Psoas muscle (tissue), 8 donors: ENCODE data around the gene NATD1. TPM values are rescaled to one million over a fixed set of nuclear protein-coding genes. Genes with fewer than 3 reads are reported as not detected.
A peak's percentile ranks its signal among the peaks of the same experiment; 100 is the strongest.

Experiments
- ATAC-seq, 4 donors: fragments of 200-7000 bp; cut with Tn5 transposase; one replicate each; pipeline ENCODE4 v1.9.1; 2020; ENCODE audit warnings: moderate library complexity in 3 of 4, mild to moderate bottlenecking in 2 of 4
- DNase-seq, 2 donors: peaks; one replicate each; pipeline ENCODE4 v3.0.0-alpha.2; 2020
- H3K27ac ChIP-seq: fragments of 200-600 bp; one replicate; pipeline ENCODE4 v1.8.0; 2022
- H3K27me3 ChIP-seq, 3 donors: fragments of 200-600 bp in 1 of 3; one replicate each; pipeline versions ENCODE4 v1.6.1 to v1.8.0; 2013 to 2022; ENCODE audit warnings: low read length in 2 of 3, mild to moderate bottlenecking in 2 of 3, moderate library complexity in 1 of 3; ENCODE audit not compliant: insufficient read depth in 3 of 3
- H3K36me3 ChIP-seq, 2 donors: fragments of 200-600 bp in 1 of 2; one replicate each; pipeline versions ENCODE4 v1.6.1 to v1.8.0; 2013 to 2022; ENCODE audit warnings: low read depth in 1 of 2, mild to moderate bottlenecking in 1 of 2, moderate library complexity in 1 of 2; ENCODE audit not compliant: insufficient read depth in 1 of 2
- H3K4me1 ChIP-seq: fragments of 200-600 bp; one replicate; pipeline ENCODE4 v1.8.0; 2022
- H3K4me3 ChIP-seq: fragments of 200-600 bp; one replicate; pipeline ENCODE4 v1.8.0; 2022; ENCODE audit warnings: mild to moderate bottlenecking
- H3K9me3 ChIP-seq: fragments of 200-600 bp; one replicate; pipeline ENCODE4 v1.8.0; 2022
- WGBS, 3 donors: extraction: QIAGEN DNeasy Blood & Tissue Kit; methylation state at CpG; one replicate each; pipeline versions ENCODE4 v1.1.6 to v1.1.7; 2013; 5-methylcytosine and 5-hydroxymethylcytosine counted together
- intact Hi-C, 2 donors: fragments of 100-400 bp; cut with DNase I; formaldehyde crosslinking; loops; one replicate each; pipeline versions ENCODE4 v1.11.0 to v1.14.2; 2022
- polyA plus RNA-seq, 3 donors: library from polyadenylated mRNA; stranded (reverse); fragments of 200-250 nt; gene quantifications; one replicate each; pipeline ENCODE4 v1.2.3, GENCODE V29; 2013
- total RNA-seq, 4 donors: library from RNA; stranded (reverse); fragmentation: NEBNext Ultra II Directional in 2 of 4; extraction: Animal tissue kit (Norgen Biotek cat#: 25700) in 2 of 4; gene quantifications; one replicate each; pipeline versions ENCODE4 v1.2.1 to v1.2.4, GENCODE V29; 2021 to 2023
- TF ChIP-seq, protein P1 (sequence below): fragments of 200-600 bp; IDR thresholded peaks from one replicate; pipeline ENCODE4 v1.8.0; 2022; ENCODE audit warnings: antibody characterized with exemption
- donor health status: healthy with polysubstance abuse.
- donor health status: DM: no; HTN: no; CAD: no; lungs with moderate emphysema.
- donor health status: Bipolar disorder and iron deficiency.
- donor health status: healthy.
- donor health status: DM: yes; HTN: yes; CAD: no.
- donor health status: DM: no; HTN: no; CAD: no.
- donor health status: DM: no; HTN: no; CAD: no.
- donor health status: DM: yes; HTN: yes; CAD: no.

Gene NATD1
- total and polyA plus RNA-seq, 7 donors: 4.7 to 48.0 (median 21.6) TPM

DNA sequence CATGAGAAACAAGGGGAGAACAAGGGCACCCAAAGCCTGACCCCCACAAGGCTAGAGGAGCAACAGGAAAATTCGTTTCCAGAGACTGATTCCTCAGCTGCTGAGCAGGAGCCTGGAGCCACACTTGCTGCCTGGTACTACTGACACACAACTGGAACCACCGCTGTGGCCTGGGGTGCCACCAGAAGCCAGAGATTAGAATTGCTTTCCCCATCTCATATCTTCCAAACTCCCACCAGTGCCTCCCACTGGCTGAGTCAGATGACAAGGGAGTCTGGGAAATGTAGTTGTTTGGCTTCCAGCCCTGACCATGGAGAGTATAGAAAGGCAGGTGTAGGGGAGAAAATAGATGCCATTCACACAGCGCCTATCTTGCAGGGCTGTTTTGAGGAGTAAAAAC is 35.1 kb downstream of the NATD1 start:
- 46 to 59% (median 49%) methylated on average over 3 of the region's 3 CpGs for WGBS, 3 donors
- no peak for DNase-seq
- ATAC-seq: no peak
- H3K36me3 ChIP-seq: peaks cover 0 to 24% of the 10 kb centered on the region in 2 donors
- no peak overlapping the region for H3K4me3 ChIP-seq
- H3K27ac ChIP-seq: no peak overlapping the region
- TF ChIP-seq, protein P1, sequence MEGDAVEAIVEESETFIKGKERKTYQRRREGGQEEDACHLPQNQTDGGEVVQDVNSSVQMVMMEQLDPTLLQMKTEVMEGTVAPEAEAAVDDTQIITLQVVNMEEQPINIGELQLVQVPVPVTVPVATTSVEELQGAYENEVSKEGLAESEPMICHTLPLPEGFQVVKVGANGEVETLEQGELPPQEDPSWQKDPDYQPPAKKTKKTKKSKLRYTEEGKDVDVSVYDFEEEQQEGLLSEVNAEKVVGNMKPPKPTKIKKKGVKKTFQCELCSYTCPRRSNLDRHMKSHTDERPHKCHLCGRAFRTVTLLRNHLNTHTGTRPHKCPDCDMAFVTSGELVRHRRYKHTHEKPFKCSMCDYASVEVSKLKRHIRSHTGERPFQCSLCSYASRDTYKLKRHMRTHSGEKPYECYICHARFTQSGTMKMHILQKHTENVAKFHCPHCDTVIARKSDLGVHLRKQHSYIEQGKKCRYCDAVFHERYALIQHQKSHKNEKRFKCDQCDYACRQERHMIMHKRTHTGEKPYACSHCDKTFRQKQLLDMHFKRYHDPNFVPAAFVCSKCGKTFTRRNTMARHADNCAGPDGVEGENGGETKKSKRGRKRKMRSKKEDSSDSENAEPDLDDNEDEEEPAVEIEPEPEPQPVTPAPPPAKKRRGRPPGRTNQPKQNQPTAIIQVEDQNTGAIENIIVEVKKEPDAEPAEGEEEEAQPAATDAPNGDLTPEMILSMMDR: no peak
- H3K9me3 ChIP-seq: no peaks in the 10 kb centered on the region
- H3K4me1 ChIP-seq: peaks cover 28% of the 10 kb centered on the region
- intact Hi-C loops: no loop called here
- no peaks in the 10 kb centered on the region for H3K27me3 ChIP-seq

DNA sequence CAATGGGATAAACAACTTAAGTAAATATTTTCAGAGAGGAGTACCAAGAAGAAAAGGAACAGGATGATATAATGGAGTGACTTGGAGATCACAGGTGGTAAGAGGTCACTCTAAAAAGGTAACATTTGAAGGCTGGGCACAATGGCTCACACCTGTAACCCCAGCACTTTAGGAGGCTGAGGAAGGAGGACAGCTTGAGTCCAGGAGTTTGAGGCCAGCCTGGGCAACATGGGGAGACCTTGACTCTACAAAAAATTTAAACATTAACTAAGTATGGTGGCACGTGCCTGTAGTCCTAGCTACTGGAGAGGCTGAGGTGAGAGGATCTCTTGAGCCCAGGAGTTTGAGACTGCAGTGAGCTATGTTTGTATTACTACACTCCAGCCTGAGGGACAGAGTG is 35.9 kb downstream of the NATD1 start:
- Histone ChIP-seq H3K27me3 (no peaks in the 10 kb centered on the region), H3K4me3 (no peak overlapping the region), H3K27ac (no peak overlapping the region), H3K9me3 (no peaks in the 10 kb centered on the region), H3K4me1 (peaks cover 36% of the 10 kb centered on the region), H3K36me3 (peaks cover 0 to 24% of the 10 kb centered on the region in 2 donors)
- DNase-seq (no peak), ATAC-seq (no peak)
- TF ChIP-seq, protein P1: no peak
- 88 to 94% (median 91%) methylated on average over 1 of the region's 1 CpG for WGBS, 3 donors
- intact Hi-C loops: loop anchor here in 1 of 2 donors (2.0 kb wide), 1 partner anchor 25 kb away; no protein-coding TSS in a partner anchor

DNA sequence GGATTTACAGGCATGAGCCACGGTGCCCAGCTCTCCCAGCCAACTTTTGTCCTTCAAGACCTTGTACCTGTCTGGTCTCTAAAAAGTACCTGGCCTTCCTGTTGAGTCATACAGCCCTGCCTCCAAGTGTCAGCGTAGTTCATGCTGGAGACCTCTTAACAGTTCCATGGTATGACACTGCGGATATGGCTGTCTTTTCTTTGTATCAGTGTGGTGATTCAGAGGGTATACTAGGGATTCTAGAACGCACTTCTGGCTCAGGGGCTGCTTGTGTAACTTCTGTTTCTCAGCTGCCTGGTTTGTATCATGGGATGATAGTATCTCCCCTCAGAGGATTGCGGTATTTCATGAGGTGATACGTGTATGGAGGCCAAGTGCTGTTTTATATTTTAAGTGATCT is 37.3 kb downstream of the NATD1 start:
- H3K36me3 ChIP-seq: peaks cover 0 to 16% of the 10 kb centered on the region in 2 donors
- 82 to 92% (median 82%) methylated on average over 6 of the region's 6 CpGs for WGBS, 3 donors
- no peak for DNase-seq
- H3K27ac ChIP-seq: peak overlapping the region; percentile 99
- no peak overlapping the region for H3K4me3 ChIP-seq
- ATAC-seq: no peak
- H3K9me3 ChIP-seq: no peaks in the 10 kb centered on the region
- peaks cover 50% of the 10 kb centered on the region for H3K4me1 ChIP-seq
- TF ChIP-seq, protein P1: no peak
- intact Hi-C loops: loop anchor here in 1 of 2 donors (2.0 kb wide), 1 partner anchor 27 kb away; no protein-coding TSS in a partner anchor
- H3K27me3 ChIP-seq: no peaks in the 10 kb centered on the region

DNA sequence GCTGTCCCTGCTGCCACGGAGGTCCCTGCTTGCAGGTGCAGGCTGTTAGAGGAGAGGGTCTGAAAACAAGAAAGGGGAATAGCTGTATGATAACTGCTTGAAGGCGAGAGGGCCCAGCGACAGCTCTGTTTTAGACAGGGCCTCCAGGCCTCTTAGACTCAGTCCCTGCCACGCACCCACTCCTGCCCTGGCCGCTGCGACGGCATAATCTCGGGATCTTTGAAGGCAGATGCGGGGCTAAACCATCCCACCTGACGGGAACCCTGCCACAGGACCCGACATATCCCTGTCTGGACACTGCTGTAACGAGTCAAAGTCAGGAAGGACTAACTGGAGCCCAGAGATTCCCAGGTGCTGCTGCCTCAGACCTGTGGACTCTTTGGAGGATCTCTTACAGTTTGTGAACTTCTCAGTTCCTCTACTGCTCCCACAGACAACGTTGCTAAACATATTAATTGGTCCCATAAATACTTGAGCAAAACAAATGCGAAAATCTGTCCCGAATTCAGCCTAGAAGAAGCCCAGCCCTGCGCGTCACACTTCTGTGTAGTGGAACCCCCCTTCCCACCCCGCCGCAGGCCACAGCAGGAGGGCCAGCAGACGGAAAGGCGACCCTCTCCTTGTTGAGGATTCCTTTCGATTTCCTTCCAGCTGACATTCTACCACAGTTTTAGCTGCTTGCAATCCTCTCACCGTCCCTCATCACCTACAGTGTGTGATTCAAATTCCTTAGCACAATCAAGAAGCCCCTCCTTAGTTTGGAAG is 38.3 kb downstream of the NATD1 start:
- intact Hi-C loops: loop anchor here (5.0 kb wide), 5 partner anchors 43 to 173 kb away; partner anchors contain the start of genes DHRS7B (in 2 of the 2) and USP22 (in 1 of the 2)
- peak in 1 of 2 donors; percentile 66 for DNase-seq
- WGBS, 3 donors: 11 to 18% (median 12%) methylated on average over 23 of the region's 23 CpGs
- H3K27ac ChIP-seq: peak overlapping the region; percentile 99
- peak overlapping the region; percentile 97 for H3K4me3 ChIP-seq
- TF ChIP-seq, protein P1: no peak
- peaks cover 60% of the 10 kb centered on the region for H3K4me1 ChIP-seq
- H3K27me3 ChIP-seq: no peaks in the 10 kb centered on the region
- peaks cover 0 to 14% of the 10 kb centered on the region in 2 donors for H3K36me3 ChIP-seq
- no peaks in the 10 kb centered on the region for H3K9me3 ChIP-seq
- ATAC-seq: peak; percentile 1 to 2 (median 2)
